ENCODE measurements around the gene PTPRT. TPM values are rescaled to one million over a fixed set of nuclear protein-coding genes. Genes with fewer than 3 reads are reported as not detected.

Gene PTPRT
- total RNA-seq, 4 donors from 2014 or later: 0.67 to 2.5 (median 1.0) TPM

DNA sequence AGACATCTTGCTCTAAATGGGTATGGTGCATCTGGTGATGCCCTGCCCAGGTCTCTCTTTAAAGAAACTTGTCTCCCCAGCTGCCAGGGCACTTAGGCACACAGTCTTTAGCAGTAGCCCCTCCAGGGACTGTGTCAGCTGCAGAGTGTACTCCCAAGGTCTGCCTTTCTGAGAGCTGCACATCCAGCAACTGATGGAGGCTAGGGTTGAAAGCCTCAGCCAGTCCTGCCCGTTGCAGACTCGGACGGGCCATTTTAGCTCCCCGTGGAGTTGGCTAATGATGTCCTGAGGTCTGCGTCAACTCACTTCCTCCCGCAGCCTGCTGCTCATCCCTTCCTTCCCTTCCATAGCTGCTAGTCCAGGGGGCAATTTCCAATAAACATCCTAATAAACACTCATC is 381.8 kb downstream of the PTPRT start:
- H3K27me3 ChIP-seq: no peaks in the 10 kb centered on the region
- TF ChIP-seq, protein P1, sequence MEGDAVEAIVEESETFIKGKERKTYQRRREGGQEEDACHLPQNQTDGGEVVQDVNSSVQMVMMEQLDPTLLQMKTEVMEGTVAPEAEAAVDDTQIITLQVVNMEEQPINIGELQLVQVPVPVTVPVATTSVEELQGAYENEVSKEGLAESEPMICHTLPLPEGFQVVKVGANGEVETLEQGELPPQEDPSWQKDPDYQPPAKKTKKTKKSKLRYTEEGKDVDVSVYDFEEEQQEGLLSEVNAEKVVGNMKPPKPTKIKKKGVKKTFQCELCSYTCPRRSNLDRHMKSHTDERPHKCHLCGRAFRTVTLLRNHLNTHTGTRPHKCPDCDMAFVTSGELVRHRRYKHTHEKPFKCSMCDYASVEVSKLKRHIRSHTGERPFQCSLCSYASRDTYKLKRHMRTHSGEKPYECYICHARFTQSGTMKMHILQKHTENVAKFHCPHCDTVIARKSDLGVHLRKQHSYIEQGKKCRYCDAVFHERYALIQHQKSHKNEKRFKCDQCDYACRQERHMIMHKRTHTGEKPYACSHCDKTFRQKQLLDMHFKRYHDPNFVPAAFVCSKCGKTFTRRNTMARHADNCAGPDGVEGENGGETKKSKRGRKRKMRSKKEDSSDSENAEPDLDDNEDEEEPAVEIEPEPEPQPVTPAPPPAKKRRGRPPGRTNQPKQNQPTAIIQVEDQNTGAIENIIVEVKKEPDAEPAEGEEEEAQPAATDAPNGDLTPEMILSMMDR (IDR thresholded peaks at IDR 0.05): no peak
- no peak for TF ChIP-seq POLR2A (IDR thresholded peaks at IDR 0.05)
- H3K36me3 ChIP-seq: no peaks in the 10 kb centered on the region
- H3K9me3 ChIP-seq: no peaks in the 10 kb centered on the region
- no peaks in the 10 kb centered on the region for H3K4me1 ChIP-seq
- no peak for DNase-seq
- H3K27ac ChIP-seq: no peak overlapping the region
- no peak overlapping the region for H3K4me3 ChIP-seq

GRCh38 chr20:42795111-42795695 is 394.5 kb downstream of the PTPRT start:
- Histone ChIP-seq H3K4me1 (no peaks in the 10 kb centered on the region), H3K27ac (no peak overlapping the region), H3K9me3 (peaks cover 0 to 3% (median 0%) of the 10 kb centered on the region in 4 donors), H3K36me3 (no peaks in the 10 kb centered on the region), H3K27me3 (no peaks in the 10 kb centered on the region), H3K4me3 (no peak overlapping the region)
- no peak for TF ChIP-seq POLR2A (IDR thresholded peaks at IDR 0.05)
- TF ChIP-seq, protein P1 (IDR thresholded peaks at IDR 0.05): no peak
- DNase-seq: no peak

DNA sequence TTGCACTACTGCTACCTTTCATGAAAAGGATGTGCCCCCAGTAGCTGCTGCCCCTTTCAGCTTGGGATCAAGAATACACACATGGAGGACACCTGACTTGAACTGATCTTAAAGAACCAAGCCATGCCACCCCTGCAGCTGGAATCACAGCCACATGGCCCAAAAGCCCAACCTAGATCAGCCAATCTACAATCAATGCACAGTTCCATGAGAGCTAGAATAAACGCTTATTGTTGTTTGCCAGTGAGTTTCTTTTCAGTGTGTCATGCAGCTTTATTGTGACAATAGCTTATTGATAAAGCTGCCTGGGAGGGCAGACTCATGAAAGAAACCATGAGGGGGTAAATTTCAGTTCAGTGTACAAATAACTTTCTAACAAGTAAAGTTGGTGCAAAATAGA is 397.7 kb downstream of the PTPRT start:
- Histone ChIP-seq H3K36me3 (no peaks in the 10 kb centered on the region), H3K4me3 (no peak overlapping the region), H3K27ac (no peak overlapping the region), H3K9me3 (no peaks in the 10 kb centered on the region), H3K27me3 (no peaks in the 10 kb centered on the region), H3K4me1 (no peaks in the 10 kb centered on the region)
- DNase-seq: no peak
- no peak for TF ChIP-seq POLR2A (IDR thresholded peaks at IDR 0.05)
- TF ChIP-seq, protein P1 (IDR thresholded peaks at IDR 0.05): no peak

- Histone ChIP-seq H3K4me1 (no peaks in the 10 kb centered on the region), H3K4me3 (no peak overlapping the region), H3K27me3 (no peaks in the 10 kb centered on the region), H3K27ac (no peak overlapping the region), H3K9me3 (no peaks in the 10 kb centered on the region), H3K36me3 (no peaks in the 10 kb centered on the region)
- TF ChIP-seq, protein P1 (IDR thresholded peaks at IDR 0.05): no peak
- TF ChIP-seq POLR2A (IDR thresholded peaks at IDR 0.05): no peak
- DNase-seq: no peak
These were observed 399.6 kb downstream of the PTPRT start for GRCh38 chr20:42790111-42790510.

DNA sequence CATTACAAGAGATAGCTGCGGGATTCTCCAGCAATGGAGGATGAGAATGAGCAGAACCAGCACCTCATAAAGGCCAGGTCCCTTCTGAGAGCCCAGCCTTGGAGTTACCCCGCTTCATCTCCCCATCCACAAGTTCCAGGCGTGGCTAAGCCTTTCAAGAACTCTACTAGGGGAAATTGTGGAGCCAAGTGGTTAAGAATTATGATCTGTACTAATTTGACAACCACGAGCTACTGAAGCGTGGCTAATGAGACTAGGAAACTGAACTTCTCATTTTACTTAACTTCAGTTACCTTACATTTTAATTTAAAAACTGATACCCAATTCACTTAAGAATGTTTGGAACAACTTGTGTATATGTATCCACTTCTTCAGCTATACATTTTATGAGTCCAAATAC is 401.0 kb downstream of the PTPRT start:
- Histone ChIP-seq H3K36me3 (no peaks in the 10 kb centered on the region), H3K4me3 (no peak overlapping the region), H3K27me3 (no peaks in the 10 kb centered on the region), H3K27ac (no peak overlapping the region), H3K9me3 (no peaks in the 10 kb centered on the region), H3K4me1 (no peaks in the 10 kb centered on the region)
- TF ChIP-seq POLR2A (IDR thresholded peaks at IDR 0.05): no peak
- TF ChIP-seq, protein P1 (IDR thresholded peaks at IDR 0.05): no peak
- DNase-seq: no peak

- H3K4me3 ChIP-seq: no peak overlapping the region
- H3K9me3 ChIP-seq: no peaks in the 10 kb centered on the region
- no peak overlapping the region for H3K27ac ChIP-seq
- DNase-seq: no peak
- H3K4me1 ChIP-seq: no peaks in the 10 kb centered on the region
- no peaks in the 10 kb centered on the region for H3K27me3 ChIP-seq
- no peaks in the 10 kb centered on the region for H3K36me3 ChIP-seq
- TF ChIP-seq, protein P1 (IDR thresholded peaks at IDR 0.05): no peak
- no peak for TF ChIP-seq POLR2A (IDR thresholded peaks at IDR 0.05)
These were observed 404.7 kb downstream of the PTPRT start for GRCh38 chr20:42785041-42785440.

Measured in Peyer's patch (tissue), 4 donors.